GM12891 (cell line): ENCODE results near the gene ANP32A.

ENCODE experiments used
- PAX5 ChIP-seq: IDR thresholded peaks from 2 replicates; pipeline ENCODE4 v1.6.1; 2011; ENCODE audit warnings: low read length, moderate library complexity, mild to moderate bottlenecking; ENCODE audit not compliant: insufficient read depth, severe bottlenecking
- POLR2A ChIP-seq: IDR thresholded peaks from 2 replicates; pipeline ENCODE4 v1.6.1; 2011; ENCODE audit warnings: low read depth, low read length, control low read depth
- POLR2AphosphoS5 ChIP-seq: IDR thresholded peaks from 2 replicates; pipeline ENCODE4 v1.6.1; 2011; ENCODE audit warnings: low read depth, low read length, control low read depth

- TF ChIP-seq POLR2AphosphoS5 (no peak), POLR2A (no peak), PAX5 (no peak)
These were observed 41.8 kb downstream of the ANP32A start for GRCh38 chr15:68778876-68779275.
